H7 (cell line): ENCODE measurements around the gene ZFR2. TPM values are rescaled to one million over a fixed set of nuclear protein-coding genes. Genes with fewer than 3 reads are reported as not detected.
"Not testable (repeated sequence)": the region's sequence is repeated elsewhere in the genome, so short reads cannot be mapped to it uniquely, and the experiment has no call there.

ENCODE experiments used
- DNase-seq: peaks from one replicate; pipeline ENCODE4 v3.0.0; 2012
- H3K27me3 ChIP-seq: 2 replicates; pipeline ENCODE4 v1.6.0; 2011; ENCODE audit warnings: mild to moderate bottlenecking, low read length; ENCODE audit not compliant: control insufficient read depth, insufficient read depth
- H3K36me3 ChIP-seq: replicated peaks from 2 replicates; pipeline ENCODE4 v1.5.1; 2011; ENCODE audit warnings: low read length; ENCODE audit not compliant: control insufficient read depth, insufficient read depth
- H3K4me3 ChIP-seq: 2 replicates; pipeline ENCODE4 v1.5.1; 2011; ENCODE audit warnings: low read depth, mild to moderate bottlenecking, control low read depth, low read length, moderate library complexity; ENCODE audit not compliant: insufficient read depth
- total RNA-seq: library from RNA; depleted of rRNA; stranded (reverse); fragments of >200 nt; shearing (Covaris generic); gene quantifications from 2 replicates; pipeline ENCODE4 v1.2.3, GENCODE V29; 2014

The ZFR2 gene
- total RNA-seq, 1 experiment from 2014 or later = 36.1 TPM

- DNase-seq = no peak
- peaks cover 7% of the 10 kb centered on the region for H3K36me3 ChIP-seq
- no peaks in the 10 kb centered on the region for H3K27me3 ChIP-seq
Measured at GRCh38 chr19:3893509-3894179, 24.8 kb upstream of the ZFR2 start.

GRCh38 chr19:3890591-3890990, 21.8 kb upstream of the ZFR2 start:
- no peak for DNase-seq

More at GRCh38 chr19:3893509-3894179, 24.8 kb upstream of the ZFR2 start:
- no peak overlapping the region for H3K4me3 ChIP-seq

GRCh38 chr19:3882041-3882384, 13.2 kb upstream of the ZFR2 start:
- no peak for DNase-seq
- Histone ChIP-seq H3K4me3 (peak overlapping the region; percentile 65; the same call in 1 of the 2 replicates), H3K27me3 (peaks cover 9% of the 10 kb centered on the region), H3K36me3 (peaks cover 2% of the 10 kb centered on the region; the same call in 1 of the 2 replicates)

More at GRCh38 chr19:3890591-3890990, 21.8 kb upstream of the ZFR2 start:
- Histone ChIP-seq H3K27me3 (no peaks in the 10 kb centered on the region), H3K36me3 (peaks cover 5% of the 10 kb centered on the region), H3K4me3 (no peak overlapping the region)

- Histone ChIP-seq H3K4me3 (peak overlapping the region; percentile 65), H3K36me3 (peaks cover 2% of the 10 kb centered on the region; the same call in 1 of the 2 replicates), H3K27me3 (peaks cover 9% of the 10 kb centered on the region)
- peak; percentile 90 for DNase-seq
Measured at GRCh38 chr19:3881272-3882040, 12.6 kb upstream of the ZFR2 start.

GRCh38 chr19:3880471-3881271, 11.8 kb upstream of the ZFR2 start, which contains the start of gene ATCAY:
ATCAY (plus strand) TSS chr19:3880685; CDS start chr19:3885768, 5,083 bp downstream.
- peak within 1 kb of the TSS; percentile 65 for H3K4me3 ChIP-seq
- peak; percentile 97 for DNase-seq
- peaks cover 9% of the 10 kb centered on the region for H3K27me3 ChIP-seq
- H3K36me3 ChIP-seq = peaks cover 1% of the 10 kb centered on the region; the same call in 1 of the 2 replicates

GRCh38 chr19:3879656-3880055, 10.8 kb upstream of the ZFR2 start:
- DNase-seq = peak; percentile 64
- peaks cover 1% of the 10 kb centered on the region; the same call in 1 of the 2 replicates for H3K36me3 ChIP-seq
- no peak overlapping the region for H3K4me3 ChIP-seq
- peaks cover 9% of the 10 kb centered on the region for H3K27me3 ChIP-seq

GRCh38 chr19:3874695-3875094, 5.9 kb upstream of the ZFR2 start:
- H3K4me3 ChIP-seq, H3K36me3 ChIP-seq, H3K27me3 ChIP-seq, DNase-seq: not testable (repeated sequence)

GRCh38 chr19:3873151-3873550, 4.3 kb upstream of the ZFR2 start:
- DNase-seq = no peak
- Histone ChIP-seq H3K27me3 (peaks cover 7% of the 10 kb centered on the region), H3K36me3 (no peaks in the 10 kb centered on the region), H3K4me3 (no peak overlapping the region)

GRCh38 chr19:3867971-3868769, 668 bp downstream of the ZFR2 start:
- peaks cover 9% of the 10 kb centered on the region for H3K27me3 ChIP-seq
- peak overlapping the region; percentile 45 for H3K4me3 ChIP-seq
- no peaks in the 10 kb centered on the region for H3K36me3 ChIP-seq
- peak; percentile 90 for DNase-seq

- Histone ChIP-seq H3K27me3 (peaks cover 9% of the 10 kb centered on the region), H3K36me3 (no peaks in the 10 kb centered on the region), H3K4me3 (no peak overlapping the region)
- DNase-seq = no peak
Measured at GRCh38 chr19:3866910-3867638, 1.8 kb downstream of the ZFR2 start.

- no peak for DNase-seq
- Histone ChIP-seq H3K27me3 (peaks cover 2% of the 10 kb centered on the region; the same call in 1 of the 2 replicates), H3K4me3 (no peak overlapping the region), H3K36me3 (no peaks in the 10 kb centered on the region; the same call in none of the 2 replicates)
Measured at GRCh38 chr19:3863648-3864047, 5.2 kb downstream of the ZFR2 start.

GRCh38 chr19:3862826-3863500, 5.9 kb downstream of the ZFR2 start:
- Histone ChIP-seq H3K36me3 (no peaks in the 10 kb centered on the region; the same call in none of the 2 replicates), H3K4me3 (no peak overlapping the region), H3K27me3 (peaks cover under 1% of the 10 kb centered on the region; the same call in 1 of the 2 replicates)
- peak; percentile 56 for DNase-seq

- Histone ChIP-seq H3K27me3 (no peaks in the 10 kb centered on the region), H3K4me3 (no peak overlapping the region), H3K36me3 (no peaks in the 10 kb centered on the region; the same call in none of the 2 replicates)
- DNase-seq = no peak
Measured at GRCh38 chr19:3860499-3860898, 8.3 kb downstream of the ZFR2 start.
